Measurements from ENCODE around the gene ASCC1. TPM values are rescaled to one million over a fixed set of nuclear protein-coding genes. Genes with fewer than 3 reads are reported as not detected.

Gene ASCC1
- total and polyA plus RNA-seq, 2 experiments from 2014 or later = 31.8 to 38.7 TPM

DNA sequence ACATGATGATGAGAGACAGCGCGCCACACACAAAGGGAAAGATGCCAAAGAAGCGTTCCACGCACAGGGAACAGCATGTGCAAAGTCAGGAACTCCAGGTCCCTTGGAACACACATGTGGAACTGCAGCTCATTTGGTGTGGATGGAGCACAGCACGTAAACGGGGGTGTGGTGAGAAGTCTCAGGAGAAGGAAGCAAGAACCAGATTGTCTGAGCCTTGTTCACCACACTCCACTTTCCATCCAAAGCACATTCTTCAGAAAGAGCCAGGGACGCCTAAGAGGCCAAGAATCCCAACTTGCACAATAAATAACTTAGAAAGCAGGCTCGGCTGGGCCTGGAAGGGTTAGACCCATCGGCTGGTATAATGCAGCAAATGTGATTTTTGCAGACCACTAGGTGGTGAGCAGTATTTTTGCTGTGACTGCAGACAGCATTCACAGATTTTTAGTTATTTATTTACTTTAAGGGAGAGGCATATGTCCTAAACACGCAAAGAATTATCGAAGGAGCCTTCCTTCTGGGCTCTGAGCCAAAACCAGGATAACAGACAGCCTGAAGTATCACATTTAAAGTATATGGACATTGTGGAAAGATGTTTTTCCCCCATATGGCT, 27.9 kb upstream of the ASCC1 start:
- Histone ChIP-seq H3K36me3 (replicated peaks; ENCODE audit: insufficient read depth, low read depth) (no peaks in the 10 kb centered on the region), H3K4me3 (no peak overlapping the region), H3K4me2 (peak overlapping the region; percentile 12), H3K9me2 (replicated peaks; ENCODE audit: insufficient read depth) (no peaks in the 10 kb centered on the region), H2AFZ (no peak overlapping the region), H3K27me3 (no peaks in the 10 kb centered on the region), H3K79me2 (no peaks in the 10 kb centered on the region), H4K20me1 (ENCODE audit: insufficient read depth, poor library complexity, severe bottlenecking) (no peaks in the 10 kb centered on the region), H3K27ac (peak overlapping the region; percentile 86), H3K4me1 (ENCODE audit: insufficient read depth) (peaks cover 45% of the 10 kb centered on the region), H3K9me3 (ENCODE audit: low read depth) (no peaks in the 10 kb centered on the region)
- 54% methylated on average over 11 of the region's 11 CpGs for WGBS (ENCODE audit: low lambda C conversion rate, missing lambda C conversion rate)
- TF ChIP-seq EZH2phosphoT487 (IDR thresholded peaks at IDR 0.05; ENCODE audit: low read depth, severe bottlenecking, unreplicated experiment) (no peak), CTCF (IDR thresholded peaks at IDR 0.05; ENCODE audit: poor library complexity) (peak; percentile 49)
- DNase-seq (ENCODE audit: low spot score) = peak; percentile 84

DNA sequence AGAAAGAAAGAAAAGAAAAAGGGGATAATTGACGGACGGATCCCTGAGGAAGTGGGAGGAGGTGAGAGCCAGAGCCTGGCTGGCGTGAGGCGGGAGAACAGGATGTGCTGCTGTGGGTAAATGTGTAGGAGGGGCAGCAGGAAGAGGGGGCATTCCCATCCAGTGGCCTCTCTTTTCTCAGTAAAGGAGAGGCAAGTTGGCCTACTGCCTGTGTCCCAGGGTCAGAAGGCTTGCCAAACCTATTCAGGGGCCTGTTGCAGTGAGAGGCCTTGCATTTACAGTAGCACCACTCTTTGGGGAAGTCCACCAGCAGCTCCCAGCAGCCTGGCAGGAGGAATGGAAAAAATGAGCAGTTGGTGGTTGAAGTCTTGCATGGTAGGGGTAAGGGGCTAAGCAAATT, 26.6 kb upstream of the ASCC1 start:
- TF ChIP-seq CTCF (IDR thresholded peaks at IDR 0.05; ENCODE audit: poor library complexity) (no peak), EZH2 (IDR thresholded peaks at IDR 0.05; ENCODE audit: borderline replicate concordance) (no peak), EZH2phosphoT487 (IDR thresholded peaks at IDR 0.05; ENCODE audit: low read depth, severe bottlenecking, unreplicated experiment) (no peak)
- no peaks in the 10 kb centered on the region for H3K79me2 ChIP-seq
- no peaks in the 10 kb centered on the region for H4K20me1 ChIP-seq (ENCODE audit: insufficient read depth, poor library complexity, severe bottlenecking)
- peak; percentile 49 for DNase-seq (ENCODE audit: low spot score)
- H3K36me3 ChIP-seq (replicated peaks; ENCODE audit: insufficient read depth, low read depth) = no peaks in the 10 kb centered on the region
- no peaks in the 10 kb centered on the region for H3K27me3 ChIP-seq
- peak overlapping the region; percentile 6 for H3K4me2 ChIP-seq
- H3K9me2 ChIP-seq (replicated peaks; ENCODE audit: insufficient read depth) = no peaks in the 10 kb centered on the region
- H3K4me1 ChIP-seq (ENCODE audit: insufficient read depth) = peaks cover 32% of the 10 kb centered on the region
- H3K4me3 ChIP-seq = no peak overlapping the region
- 66% methylated on average over 3 of the region's 4 CpGs for WGBS (ENCODE audit: low lambda C conversion rate, missing lambda C conversion rate)
- no peak overlapping the region for H2AFZ ChIP-seq
- H3K9me3 ChIP-seq (ENCODE audit: low read depth) = no peaks in the 10 kb centered on the region
- H3K27ac ChIP-seq = peak overlapping the region; percentile 86

DNA sequence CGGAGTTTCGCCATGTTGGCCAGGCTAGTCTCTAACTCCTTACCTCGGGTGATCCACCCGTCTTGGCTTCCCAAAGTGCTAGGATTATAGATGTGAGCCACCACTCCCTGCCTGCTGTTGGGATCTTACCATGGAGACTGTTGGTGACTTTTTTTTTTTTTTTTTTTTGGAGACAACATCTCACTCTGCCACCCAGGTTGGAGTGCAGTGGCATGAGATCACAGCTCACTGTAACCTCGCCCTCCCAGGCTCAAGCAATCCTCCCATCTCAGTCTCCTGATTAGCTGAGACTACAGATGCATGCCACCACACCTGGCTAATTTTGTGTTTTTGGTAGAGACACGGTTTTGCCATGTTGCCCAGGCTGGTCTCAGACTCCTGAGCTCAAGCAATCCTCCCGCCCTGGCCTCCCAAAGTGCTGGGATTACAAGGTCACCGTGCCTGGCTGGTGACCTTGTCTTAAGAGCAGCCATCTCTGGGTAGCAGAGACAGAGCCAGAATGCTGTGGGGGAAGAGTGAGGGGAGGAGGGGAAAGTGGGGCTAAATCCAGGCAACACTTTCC, 25.7 kb upstream of the ASCC1 start:
- peak overlapping the region; percentile 86 for H3K27ac ChIP-seq
- no peak for DNase-seq (ENCODE audit: low spot score)
- peaks cover 26% of the 10 kb centered on the region for H3K4me1 ChIP-seq (ENCODE audit: insufficient read depth)
- 92% methylated on average over 8 of the region's 8 CpGs for WGBS (ENCODE audit: low lambda C conversion rate, missing lambda C conversion rate)
- H3K79me2 ChIP-seq = no peaks in the 10 kb centered on the region
- no peak overlapping the region for H2AFZ ChIP-seq
- H3K27me3 ChIP-seq = no peaks in the 10 kb centered on the region
- no peak overlapping the region for H3K4me2 ChIP-seq
- H3K36me3 ChIP-seq (replicated peaks; ENCODE audit: insufficient read depth, low read depth) = no peaks in the 10 kb centered on the region
- H3K9me3 ChIP-seq (ENCODE audit: low read depth) = no peaks in the 10 kb centered on the region
- no peak for TF ChIP-seq EZH2phosphoT487 (IDR thresholded peaks at IDR 0.05; ENCODE audit: low read depth, severe bottlenecking, unreplicated experiment)
- no peak for TF ChIP-seq CTCF (IDR thresholded peaks at IDR 0.05; ENCODE audit: poor library complexity)
- TF ChIP-seq EZH2 (IDR thresholded peaks at IDR 0.05; ENCODE audit: borderline replicate concordance) = no peak
- no peak overlapping the region for H3K4me3 ChIP-seq
- H3K9me2 ChIP-seq (replicated peaks; ENCODE audit: insufficient read depth) = no peaks in the 10 kb centered on the region
- no peaks in the 10 kb centered on the region for H4K20me1 ChIP-seq (ENCODE audit: insufficient read depth, poor library complexity, severe bottlenecking)
